K562 (cell line): ENCODE measurements around the gene LMO7. TPM values are rescaled to one million over a fixed set of nuclear protein-coding genes. Genes with fewer than 3 reads are reported as not detected.

ENCODE experiments used
- ATAC-seq: fragments of 200-7000 bp; cut with Tn5 transposase; 3 replicates; pipeline ENCODE4 v1.9.1; 2020; ENCODE audit warnings: moderate library complexity
- BruUV-seq: library from RNA; stranded (reverse); fragments of 400-500 nt; replicated peaks from 2 replicates; lab custom pipeline; 2021; lab: Mats Ljungman, UMichigan
- CTCF ChIA-PET: fragments of 300-600 bp; formaldehyde crosslinking; extraction: SDS; loops from one replicate; lab custom pipeline; 2021; ENCODE audit warnings: low intra/inter-chr PET ratio; lab: Yijun Ruan, JAX
- POLR2A ChIA-PET: fragments of 300-600, 350-650 bp; sonication (Branson Sonifier 250); formaldehyde crosslinking; extraction: SDS; loops from one replicate; lab custom pipeline; 2021; ENCODE audit warnings: antibody characterized with exemption, inconsistent platforms; lab: Yijun Ruan, JAX
- DNase-seq, 4 experiments: peaks; one replicate each; pipeline versions ENCODE4 v3.0.0 to v3.0.0-alpha.2; 2011 to 2018; ENCODE audit warnings: low spot score in 3 of 4, mixed read lengths in 3 of 4; ENCODE audit errors: extremely low read depth in 1 of 4
- FAIRE-seq: peaks from 2 replicates; lab custom pipeline; 2011; peaks lifted over from hg19 to GRCh38; lab: Jason Lieb, UNC
- H2AFZ ChIP-seq: 2 replicates; pipeline ENCODE4 v1.6.0; 2011; ENCODE audit warnings: low read depth, low read length, control low read depth, inconsistent platforms
- H3K27ac ChIP-seq: fragments of 200-600 bp; 3 replicates; pipeline ENCODE4 v1.8.0; 2011; ENCODE audit warnings: low read depth, mild to moderate bottlenecking, control low read depth, inconsistent platforms, low read length, moderate library complexity, mixed read lengths; ENCODE audit errors: extremely low read depth
- H3K27me3 ChIP-seq, 2 experiments: fragments of 300-600 bp in 1 of 2; 2 replicates in 1 of 2; 3 replicates in 1 of 2; pipeline versions ENCODE4 v1.6.0 to v1.8.0; 2011; ENCODE audit warnings: inconsistent platforms in 2 of 2, low read length in 2 of 2, mild to moderate bottlenecking in 1 of 2, mixed read lengths in 1 of 2, moderate library complexity in 1 of 2; ENCODE audit not compliant: control insufficient read depth in 2 of 2, insufficient read depth in 2 of 2
- H3K36me3 ChIP-seq: fragments of 300-600 bp; 3 replicates; pipeline ENCODE4 v1.8.0; 2011; ENCODE audit warnings: mild to moderate bottlenecking, low read length, inconsistent platforms; ENCODE audit not compliant: control insufficient read depth, insufficient read depth
- H3K4me1 ChIP-seq, 2 experiments: fragments of 200-600 bp in 1 of 2; replicated peaks in 1 of 2; 2 replicates in 1 of 2; 3 replicates in 1 of 2; pipeline versions ENCODE4 v1.5.1 to v1.8.0; 2011; ENCODE audit warnings: inconsistent platforms in 2 of 2, low read length in 2 of 2, mild to moderate bottlenecking in 1 of 2, mixed read lengths in 1 of 2, moderate library complexity in 1 of 2; ENCODE audit not compliant: control insufficient read depth in 2 of 2, insufficient read depth in 2 of 2
- H3K4me2 ChIP-seq: 2 replicates; pipeline ENCODE4 v1.6.1; 2011; ENCODE audit warnings: low read length, control low read depth, inconsistent platforms, mixed read lengths; ENCODE audit not compliant: insufficient read depth
- H3K4me3 ChIP-seq: fragments of 200-600 bp; sonication (generic), shearing (Covaris generic); 2 replicates; pipeline ENCODE4 v1.5.1; 2016; ENCODE audit warnings: control low read depth, inconsistent platforms
- H3K79me2 ChIP-seq: fragments of 200-600 bp; 3 replicates; pipeline ENCODE4 v1.8.0; 2011; ENCODE audit warnings: low read length, inconsistent platforms; ENCODE audit not compliant: control insufficient read depth, insufficient read depth
- H3K9ac ChIP-seq, 2 experiments: 2 replicates each; pipeline versions ENCODE4 v1.6.0 to v1.6.1; 2011; ENCODE audit warnings: low read depth in 2 of 2, low read length in 2 of 2, control low read depth in 1 of 2, inconsistent platforms in 1 of 2, mild to moderate bottlenecking in 1 of 2, mixed read lengths in 1 of 2; ENCODE audit not compliant: insufficient read depth in 1 of 2
- H3K9me1 ChIP-seq: one replicate; pipeline ENCODE4 v1.6.0; 2011; ENCODE audit warnings: inconsistent platforms, mild to moderate bottlenecking, low read length, moderate library complexity; ENCODE audit not compliant: control insufficient read depth, insufficient read depth
- H3K9me3 ChIP-seq: replicated peaks from 2 replicates; pipeline ENCODE4 v1.5.1; 2011; ENCODE audit warnings: low read depth, low read length, inconsistent platforms; ENCODE audit not compliant: control insufficient read depth, insufficient read depth
- H4K20me1 ChIP-seq: replicated peaks from 2 replicates; pipeline ENCODE4 v1.6.1; 2011; ENCODE audit warnings: low read length, inconsistent platforms, mixed read lengths; ENCODE audit not compliant: control insufficient read depth, insufficient read depth
- CBFB ChIP-seq: sonication (generic); formaldehyde crosslinking; IDR thresholded peaks from 2 replicates; pipeline ENCODE4 v1.4.0; 2020; ENCODE audit warnings: mild to moderate bottlenecking, missing genetic modification reagents
- CC2D1A ChIP-seq: fragments of 450-650 bp; IDR thresholded peaks from 2 replicates; pipeline ENCODE4 v1.6.1; 2017; ENCODE audit warnings: mild to moderate bottlenecking
- ELF2 ChIP-seq: fragments of 250-450 bp; sonication (Bioruptor Pico); IDR thresholded peaks from 2 replicates; pipeline ENCODE4 v1.5.0; 2021; ENCODE audit warnings: mild to moderate bottlenecking
- GATAD2B ChIP-seq: fragments of 450-650 bp; IDR thresholded peaks from 2 replicates; pipeline ENCODE4 v1.6.1; 2017; ENCODE audit warnings: mild to moderate bottlenecking, borderline replicate concordance
- HDAC6 ChIP-seq: IDR thresholded peaks from 2 replicates; pipeline ENCODE4 v1.6.1; 2012; ENCODE audit warnings: low read depth, mild to moderate bottlenecking, control low read depth, inconsistent platforms, low read length, moderate library complexity
- KAT7 ChIP-seq: sonication (generic); formaldehyde crosslinking; IDR thresholded peaks from 2 replicates; pipeline ENCODE4 v1.8.0; 2022; ENCODE audit warnings: missing genetic modification reagents, mild to moderate bottlenecking, borderline replicate concordance
- L3MBTL2 ChIP-seq: fragments of 450-650 bp; IDR thresholded peaks from 2 replicates; pipeline ENCODE4 v1.6.1; 2016; ENCODE audit warnings: mild to moderate bottlenecking, moderate library complexity
- MNT ChIP-seq, 2 experiments: fragments of 450-650 bp; conservative IDR thresholded peaks; 2 replicates each; pipeline ENCODE4 v1.6.1; 2017; ENCODE audit warnings: mild to moderate bottlenecking in 2 of 2, moderate library complexity in 2 of 2
- NCOA4 ChIP-seq: fragments of 450-650 bp; IDR thresholded peaks from 2 replicates; pipeline ENCODE4 v1.6.1; 2018; ENCODE audit warnings: mild to moderate bottlenecking; ENCODE audit not compliant: partially characterized antibody
- POLR3A ChIP-seq: IDR thresholded peaks from 2 replicates; pipeline ENCODE4 v1.6.1; 2011; ENCODE audit warnings: borderline replicate concordance, mild to moderate bottlenecking, moderate library complexity; ENCODE audit not compliant: insufficient read length, insufficient read depth; ENCODE audit errors: extremely low read depth
- SIX5 ChIP-seq, 2 experiments: IDR thresholded peaks; 2 replicates each; pipeline ENCODE4 v1.6.1; 2011; ENCODE audit warnings: low read length in 2 of 2, borderline replicate concordance in 1 of 2, low read depth in 1 of 2, mild to moderate bottlenecking in 1 of 2, moderate library complexity in 1 of 2; ENCODE audit not compliant: insufficient read depth in 1 of 2
- SMAD1 ChIP-seq: fragments of 150-350 bp; IDR thresholded peaks from 2 replicates; pipeline ENCODE4 v1.6.1; 2014; ENCODE audit warnings: low read length, low read depth; ENCODE audit not compliant: partially characterized antibody
- TAF1 ChIP-seq: IDR thresholded peaks from 2 replicates; pipeline ENCODE4 v1.6.1; 2011; ENCODE audit warnings: mild to moderate bottlenecking, low read length, moderate library complexity; ENCODE audit not compliant: insufficient read depth, control insufficient read depth, severe bottlenecking; ENCODE audit errors: extremely low read depth
- TFAM ChIP-seq: fragments of 250-450 bp; sonication (Bioruptor Pico); conservative IDR thresholded peaks from 2 replicates; pipeline ENCODE4 v1.5.0; 2021; ENCODE audit warnings: mild to moderate bottlenecking, moderate library complexity
- THRAP3 ChIP-seq: fragments of 450-650 bp; IDR thresholded peaks from 2 replicates; pipeline ENCODE4 v1.6.1; 2016; ENCODE audit warnings: mild to moderate bottlenecking, inconsistent platforms, borderline replicate concordance
- ZNF324 ChIP-seq: fragments of 250-450 bp; sonication (Bioruptor Pico); IDR thresholded peaks from 2 replicates; pipeline ENCODE4 v1.4.0; 2020; ENCODE audit warnings: mild to moderate bottlenecking
- ZNF507 ChIP-seq: conservative IDR thresholded peaks from 2 replicates; pipeline ENCODE4 v1.6.1; 2017; ENCODE audit warnings: missing genetic modification characterization, missing compliant biosample characterization
- ZNF766 ChIP-seq: fragments of 200-800 bp; sonication (Bioruptor generic); conservative IDR thresholded peaks from 2 replicates; pipeline ENCODE4 v1.6.1; 2016; ENCODE audit warnings: missing genetic modification characterization, missing compliant biosample characterization
- WGBS: fragments of 100-300 bp; shearing (Covaris generic); methylation state at CpG from one replicate; pipeline ENCODE4 v1.1.6; 2016; ENCODE audit warnings: low coverage, mixed read lengths; ENCODE audit not compliant: insufficient coverage; ENCODE audit errors: missing lambda C conversion rate; 5-methylcytosine and 5-hydroxymethylcytosine counted together
- in situ Hi-C: fragments of 300-500 bp; cut with MboI; formaldehyde crosslinking; loops from 4 replicates; pipeline ENCODE4 v1.15.0; 2018; ENCODE audit warnings: inconsistent platforms, mixed read lengths
- intact Hi-C: fragments of 100-400 bp; cut with micrococcal nuclease; formaldehyde crosslinking; loops from 2 replicates; pipeline ENCODE4 v1.14.2; 2022
- polyA plus RNA-seq, 8 experiments: library from polyadenylated mRNA; depleted of rRNA in 4 of 8; stranded (reverse) in 5 of 8; unstranded in 3 of 8; fragments of >200 nt; fragmentation: Nextera tagmentation in 2 of 8; fragmentation: Illumina TruSeq in 1 of 8; extraction: Ambion mirVana in 2 of 8; extraction: Trizol in 1 of 8; gene quantifications; 2 replicates each; pipeline versions ENCODE4 v1.2.1 to v1.2.3, GENCODE V29; 2011 to 2014; ENCODE audit warnings: inconsistent platforms in 1 of 8, missing spikeins in 1 of 8
- total RNA-seq, 7 experiments: library from RNA; depleted of rRNA in 6 of 7; stranded (reverse); fragments of >200 nt in 6 of 7; fragmentation: Illumina TruSeq in 2 of 7; extraction: Trizol in 2 of 7; gene quantifications; 2 replicates each; pipeline versions ENCODE4 v1.2.1 to v1.2.3, GENCODE V29; 2011 to 2021; ENCODE audit warnings: low replicate concordance in 1 of 7
- TF ChIP-seq, protein P1 (sequence below): sonication (generic); formaldehyde crosslinking; IDR thresholded peaks from 2 replicates; pipeline ENCODE4 v1.8.1; 2022; ENCODE audit warnings: missing genetic modification reagents
- TF ChIP-seq, protein P2 (sequence below): sonication (generic); formaldehyde crosslinking; IDR thresholded peaks from 2 replicates; pipeline ENCODE4 v1.8.1; 2023; ENCODE audit warnings: mild to moderate bottlenecking, missing genetic modification reagents

Gene LMO7
- total and polyA plus RNA-seq, 9 of the 15 experiments (the other 6 are each of a cell fraction or from before 2014, with no cell fraction given): 0.42 to 4.3 (median 1.7) TPM

DNA sequence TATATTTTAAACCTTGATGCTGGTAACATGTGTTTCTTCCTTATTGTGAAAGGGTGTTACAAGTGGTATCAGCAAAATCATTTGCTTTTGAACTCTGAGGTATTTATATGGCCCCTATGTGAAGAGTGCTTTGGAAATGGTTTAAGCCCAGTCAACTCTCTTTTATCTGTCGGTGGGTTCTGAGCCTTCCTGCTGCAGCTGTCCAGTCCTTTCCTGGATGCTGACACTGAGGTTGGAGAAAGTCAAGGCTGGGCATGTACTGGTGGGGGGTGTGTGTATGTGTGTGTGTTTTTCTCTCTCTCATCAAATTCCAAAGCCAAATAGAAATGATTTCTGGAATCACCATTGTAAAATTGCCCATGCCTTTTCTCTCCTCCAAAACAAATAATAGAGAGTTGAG is 221.2 kb downstream of the LMO7 start:
- Histone ChIP-seq H3K9me1 (no peaks in the 10 kb centered on the region), H3K4me1 (no peaks in the 10 kb centered on the region), H3K27me3 (no peaks in the 10 kb centered on the region), H3K36me3 (no peaks in the 10 kb centered on the region), H3K79me2 (no peaks in the 10 kb centered on the region), H2AFZ (no peak overlapping the region), H3K27ac (no peak overlapping the region), H4K20me1 (no peaks in the 10 kb centered on the region), H3K4me3 (no peak overlapping the region)
- CTCF ChIA-PET: no interaction called here
- WGBS: 0% methylated on average over 1 of the region's 1 CpG
- BruUV-seq: no TSS peak
- TF ChIP-seq ZNF766 (CRISPR knock-in tag) (no peak), CC2D1A (no peak), NCOA4 (no peak), ZNF507 (tag) (no peak), L3MBTL2 (no peak), TFAM (no peak), HDAC6 (no peak), CBFB (no peak), SIX5 (IDR thresholded peaks at IDR 0.05; ENCODE audit: borderline replicate concordance in 1 of 2, insufficient read depth in 1 of 2, low read depth in 1 of 2, low read length in 2 of 2) (no peak), TAF1 (no peak), POLR3A (no peak), MNT (conservative IDR thresholded peaks at IDR 0.05) (no peak), ELF2 (CRISPR knock-in tag) (no peak), ZNF324 (CRISPR knock-in tag) (no peak), THRAP3 (no peak), GATAD2B (no peak), KAT7 (CRISPR knock-in tag) (no peak), SMAD1 (no peak)
- TF ChIP-seq, protein P1, sequence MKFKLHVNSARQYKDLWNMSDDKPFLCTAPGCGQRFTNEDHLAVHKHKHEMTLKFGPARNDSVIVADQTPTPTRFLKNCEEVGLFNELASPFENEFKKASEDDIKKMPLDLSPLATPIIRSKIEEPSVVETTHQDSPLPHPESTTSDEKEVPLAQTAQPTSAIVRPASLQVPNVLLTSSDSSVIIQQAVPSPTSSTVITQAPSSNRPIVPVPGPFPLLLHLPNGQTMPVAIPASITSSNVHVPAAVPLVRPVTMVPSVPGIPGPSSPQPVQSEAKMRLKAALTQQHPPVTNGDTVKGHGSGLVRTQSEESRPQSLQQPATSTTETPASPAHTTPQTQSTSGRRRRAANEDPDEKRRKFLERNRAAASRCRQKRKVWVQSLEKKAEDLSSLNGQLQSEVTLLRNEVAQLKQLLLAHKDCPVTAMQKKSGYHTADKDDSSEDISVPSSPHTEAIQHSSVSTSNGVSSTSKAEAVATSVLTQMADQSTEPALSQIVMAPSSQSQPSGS (CRISPR knock-in tag): no peak
- TF ChIP-seq, protein P2, sequence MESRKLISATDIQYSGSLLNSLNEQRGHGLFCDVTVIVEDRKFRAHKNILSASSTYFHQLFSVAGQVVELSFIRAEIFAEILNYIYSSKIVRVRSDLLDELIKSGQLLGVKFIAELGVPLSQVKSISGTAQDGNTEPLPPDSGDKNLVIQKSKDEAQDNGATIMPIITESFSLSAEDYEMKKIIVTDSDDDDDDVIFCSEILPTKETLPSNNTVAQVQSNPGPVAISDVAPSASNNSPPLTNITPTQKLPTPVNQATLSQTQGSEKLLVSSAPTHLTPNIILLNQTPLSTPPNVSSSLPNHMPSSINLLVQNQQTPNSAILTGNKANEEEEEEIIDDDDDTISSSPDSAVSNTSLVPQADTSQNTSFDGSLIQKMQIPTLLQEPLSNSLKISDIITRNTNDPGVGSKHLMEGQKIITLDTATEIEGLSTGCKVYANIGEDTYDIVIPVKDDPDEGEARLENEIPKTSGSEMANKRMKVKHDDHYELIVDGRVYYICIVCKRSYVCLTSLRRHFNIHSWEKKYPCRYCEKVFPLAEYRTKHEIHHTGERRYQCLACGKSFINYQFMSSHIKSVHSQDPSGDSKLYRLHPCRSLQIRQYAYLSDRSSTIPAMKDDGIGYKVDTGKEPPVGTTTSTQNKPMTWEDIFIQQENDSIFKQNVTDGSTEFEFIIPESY (CRISPR knock-in tag): no peak
- TF ChIP-seq, all 486 proteins: peak for 0
- ATAC-seq (no peak), DNase-seq (no peak), FAIRE-seq (no peak)
- Histone ChIP-seq H3K9me3 (no peaks in the 10 kb centered on the region), H3K9ac (no peak overlapping the region), H3K4me2 (no peak overlapping the region)
- intact Hi-C loops (no loop called here), in situ Hi-C loops (loop anchor here (25.0 kb wide), 1 partner anchor 1055 kb away; no protein-coding TSS in a partner anchor)
- POLR2A ChIA-PET: no interaction called here
